K562 (cell line): ENCODE measurements around the gene BDP1.

Experiments used
- CXXC5 ChIP-seq: fragments of 250-450 bp; sonication (Bioruptor Pico); IDR thresholded peaks from 2 replicates; pipeline ENCODE4 v1.8.0; 2022; ENCODE audit warnings: inconsistent platforms, mild to moderate bottlenecking, moderate library complexity
- ETV6 ChIP-seq, 3 experiments: fragments of 150-350 bp in 1 of 3; sonication (generic) in 1 of 3; formaldehyde crosslinking in 1 of 3; IDR thresholded peaks; 2 replicates each; pipeline versions ENCODE4 v1.6.1 to v1.8.0; 2014 to 2022; ENCODE audit warnings: borderline replicate concordance in 2 of 3, low read depth in 2 of 3, antibody characterized with exemption in 1 of 3, low read length in 1 of 3, mild to moderate bottlenecking in 1 of 3, missing genetic modification reagents in 1 of 3
- FOXA3 ChIP-seq, 2 experiments: fragments of 450-650 bp in 1 of 2; sonication (generic) in 1 of 2; formaldehyde crosslinking; IDR thresholded peaks in 1 of 2; conservative IDR thresholded peaks in 1 of 2; 2 replicates each; pipeline versions ENCODE4 v1.4.0 to v1.8.0; 2020 to 2022; ENCODE audit warnings: mild to moderate bottlenecking in 2 of 2, missing genetic modification reagents in 1 of 2
- TAF1 ChIP-seq: IDR thresholded peaks from 2 replicates; pipeline ENCODE4 v1.6.1; 2011; ENCODE audit warnings: mild to moderate bottlenecking, low read length, moderate library complexity; ENCODE audit not compliant: insufficient read depth, control insufficient read depth, severe bottlenecking; ENCODE audit errors: extremely low read depth
- ZFP1 ChIP-seq: fragments of 450-650 bp; formaldehyde crosslinking; IDR thresholded peaks from 2 replicates; pipeline ENCODE4 v1.4.0; 2020; ENCODE audit warnings: mild to moderate bottlenecking, mixed read lengths
- ZNF12 ChIP-seq: sonication (generic); formaldehyde crosslinking; IDR thresholded peaks from 2 replicates; pipeline ENCODE4 v1.4.0; 2020; ENCODE audit warnings: mild to moderate bottlenecking, missing genetic modification reagents
- ZNF274 ChIP-seq: IDR thresholded peaks from 2 replicates; pipeline ENCODE4 v1.6.1; 2011; ENCODE audit warnings: low read depth, mild to moderate bottlenecking, low read length, moderate library complexity, borderline replicate concordance

- no peak for TF ChIP-seq ZNF12 (CRISPR knock-in tag)
- no peak for TF ChIP-seq TAF1
- TF ChIP-seq ZNF274: no peak
- no peak for TF ChIP-seq ZFP1 (CRISPR knock-in tag)
- TF ChIP-seq CXXC5 (CRISPR knock-in tag): no peak
- TF ChIP-seq ETV6 (IDR thresholded peaks at IDR 0.05; ENCODE audit: borderline replicate concordance in 1 of 2, low read depth in 2 of 2, low read length in 1 of 2): no peak
- TF ChIP-seq ETV6 (CRISPR knock-in tag; IDR thresholded peaks at IDR 0.05; ENCODE audit: borderline replicate concordance): no peak
- no peak for TF ChIP-seq FOXA3 (CRISPR knock-in tag; conservative IDR thresholded peaks at IDR 0.05 in 1 of 2, IDR thresholded peaks at IDR 0.05 in 1 of 2)
These were observed 146.0 kb downstream of the BDP1 start for GRCh38 chr5:71601222-71602026.
